ENCODE measurements around the gene PCSK5. TPM values are rescaled to one million over a fixed set of nuclear protein-coding genes. Genes with fewer than 3 reads are reported as not detected.

The PCSK5 gene
- polyA plus RNA-seq, 1 donor from 2014 or later, result 1.7 TPM

- Histone ChIP-seq H3K79me2 (replicated peaks; ENCODE audit: insufficient read depth, low read length) (no peaks in the 10 kb centered on the region), H3K9me2 (ENCODE audit: insufficient read depth, low read length) (no peaks in the 10 kb centered on the region), H3K9ac (ENCODE audit: low read length) (no peak overlapping the region), H3K27me3 (ENCODE audit: insufficient read depth, low read depth, low read length) (no peaks in the 10 kb centered on the region), H3K4me3 (ENCODE audit: low read length) (no peak overlapping the region), H3F3A (ENCODE audit: insufficient read depth, low read length, poor library complexity, severe bottlenecking) (no peaks in the 10 kb centered on the region), H3K4me2 (ENCODE audit: low read length) (no peak overlapping the region), H3K27ac (ENCODE audit: low read length) (no peak overlapping the region), H3K36me3 (ENCODE audit: insufficient read depth, low read length) (no peaks in the 10 kb centered on the region), H4K20me1 (ENCODE audit: insufficient read depth) (no peaks in the 10 kb centered on the region), H2AFZ (ENCODE audit: low read depth, low read length) (no peak overlapping the region), H3K9me3 (ENCODE audit: low read length) (no peaks in the 10 kb centered on the region)
- no peak for TF ChIP-seq TAF1 (IDR thresholded peaks at IDR 0.05; ENCODE audit: low read depth)
- no peak for TF ChIP-seq RAD21 (conservative IDR thresholded peaks at IDR 0.05)
- TF ChIP-seq EZH2 (IDR thresholded peaks at IDR 0.05; ENCODE audit: borderline replicate concordance, insufficient read depth, low read length, poor library complexity, severe bottlenecking), result no peak
- no peak for TF ChIP-seq MXI1 (conservative IDR thresholded peaks at IDR 0.05; ENCODE audit: poor library complexity, severe bottlenecking)
- no peak for TF ChIP-seq EP300 (conservative IDR thresholded peaks at IDR 0.05; ENCODE audit: poor library complexity, severe bottlenecking)
- TF ChIP-seq POLR2AphosphoS5 (IDR thresholded peaks at IDR 0.05), result no peak
- no peak for TF ChIP-seq SMC3 (conservative IDR thresholded peaks at IDR 0.05; ENCODE audit: poor library complexity)
- TF ChIP-seq REST (IDR thresholded peaks at IDR 0.05; ENCODE audit: borderline replicate concordance), result no peak
- TF ChIP-seq CTCF (IDR thresholded peaks at IDR 0.05; ENCODE audit: poor library complexity, severe bottlenecking), result no peak
Observed at GRCh38 chr9:75960551-75960950, 70.1 kb downstream of the PCSK5 start.

GRCh38 chr9:75962013-75962661 is 71.7 kb downstream of the PCSK5 start:
- no peak overlapping the region for H3K4me2 ChIP-seq (ENCODE audit: low read length)
- H3K27ac ChIP-seq (ENCODE audit: low read length), result no peak overlapping the region
- no peaks in the 10 kb centered on the region for H3K79me2 ChIP-seq (replicated peaks; ENCODE audit: insufficient read depth, low read length)
- H4K20me1 ChIP-seq (ENCODE audit: insufficient read depth), result no peaks in the 10 kb centered on the region
- H3K9me2 ChIP-seq (ENCODE audit: insufficient read depth, low read length), result no peaks in the 10 kb centered on the region
- no peaks in the 10 kb centered on the region for H3K36me3 ChIP-seq (ENCODE audit: insufficient read depth, low read length)
- no peaks in the 10 kb centered on the region for H3F3A ChIP-seq (ENCODE audit: insufficient read depth, low read length, poor library complexity, severe bottlenecking)
- H3K4me3 ChIP-seq (ENCODE audit: low read length), result no peak overlapping the region
- H3K9me3 ChIP-seq (ENCODE audit: low read length), result no peaks in the 10 kb centered on the region
- H3K27me3 ChIP-seq (ENCODE audit: insufficient read depth, low read depth, low read length), result no peaks in the 10 kb centered on the region
- TF ChIP-seq EZH2 (IDR thresholded peaks at IDR 0.05; ENCODE audit: borderline replicate concordance, insufficient read depth, low read length, poor library complexity, severe bottlenecking) (no peak), TAF1 (IDR thresholded peaks at IDR 0.05; ENCODE audit: low read depth) (no peak), CTCF (IDR thresholded peaks at IDR 0.05; ENCODE audit: poor library complexity, severe bottlenecking) (no peak), EP300 (conservative IDR thresholded peaks at IDR 0.05; ENCODE audit: poor library complexity, severe bottlenecking) (no peak), MXI1 (conservative IDR thresholded peaks at IDR 0.05; ENCODE audit: poor library complexity, severe bottlenecking) (no peak), RAD21 (conservative IDR thresholded peaks at IDR 0.05) (no peak), POLR2AphosphoS5 (IDR thresholded peaks at IDR 0.05) (no peak), SMC3 (conservative IDR thresholded peaks at IDR 0.05; ENCODE audit: poor library complexity) (no peak), REST (IDR thresholded peaks at IDR 0.05; ENCODE audit: borderline replicate concordance) (no peak)
- H2AFZ ChIP-seq (ENCODE audit: low read depth, low read length), result no peak overlapping the region
- no peak overlapping the region for H3K9ac ChIP-seq (ENCODE audit: low read length)

Data from neural cell (in vitro differentiated cells).